Measurements from ENCODE around the gene RAB6B. TPM values are rescaled to one million over a fixed set of nuclear protein-coding genes. Genes with fewer than 3 reads are reported as not detected.

Gene RAB6B
- total and polyA plus RNA-seq, 2 experiments from 2014 or later: 1.2 to 3.9 TPM

DNA sequence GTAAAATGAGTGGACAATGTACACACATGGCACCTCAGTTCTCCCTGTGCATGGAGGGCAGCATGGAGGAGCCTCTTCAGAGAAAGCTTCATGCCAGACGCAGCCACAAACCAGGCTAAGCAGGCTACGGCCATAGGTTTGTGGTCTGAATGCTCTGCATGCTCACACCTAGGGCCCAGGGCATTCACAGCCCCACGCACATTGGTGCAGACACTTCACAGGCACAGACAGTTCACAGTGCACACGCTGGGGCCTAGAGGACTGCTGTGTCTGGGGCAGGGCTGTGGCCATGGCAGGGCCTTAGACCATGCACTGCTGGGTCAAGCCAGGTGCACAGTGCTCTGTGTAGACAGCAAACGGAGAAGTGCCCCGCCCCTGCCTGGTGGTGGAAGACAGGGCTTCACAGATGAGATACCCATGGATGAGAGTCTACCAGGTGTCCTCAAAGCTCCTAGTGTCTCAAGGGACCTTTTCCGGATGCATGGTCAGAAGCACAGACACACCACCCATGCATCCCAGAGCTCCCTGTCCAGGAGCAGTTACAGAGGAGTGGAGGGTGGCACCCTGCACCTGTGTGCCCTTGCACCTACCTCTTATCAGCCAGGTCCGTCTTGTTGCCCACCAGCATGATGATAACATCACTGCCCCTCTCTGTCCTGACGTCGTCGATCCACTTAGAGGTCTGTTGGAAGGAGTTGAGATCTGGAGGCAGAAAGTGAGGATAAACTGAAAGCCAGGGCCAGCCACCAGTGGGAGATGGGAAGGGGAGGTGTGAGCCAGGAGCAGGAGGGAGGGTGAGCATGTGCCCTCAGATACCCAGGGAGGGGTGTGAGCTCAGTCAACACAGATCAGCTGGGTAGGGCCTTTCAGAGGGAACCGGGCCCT is 56.5 kb downstream of the RAB6B start (continued):
- TF ChIP-seq POLR2AphosphoS5 (IDR thresholded peaks at IDR 0.05; ENCODE audit: low read depth) (no peak), ZNF331 (CRISPR knock-in tag; IDR thresholded peaks at IDR 0.05; ENCODE audit: low read depth) (no peak), JUNB (IDR thresholded peaks at IDR 0.05; ENCODE audit: unreplicated experiment) (no peak), CREB1 (CRISPR knock-in tag; IDR thresholded peaks at IDR 0.05; ENCODE audit: low read depth) (no peak), NANOG (IDR thresholded peaks at IDR 0.05; ENCODE audit: borderline replicate concordance) (no peak)
- TF ChIP-seq, protein P1, sequence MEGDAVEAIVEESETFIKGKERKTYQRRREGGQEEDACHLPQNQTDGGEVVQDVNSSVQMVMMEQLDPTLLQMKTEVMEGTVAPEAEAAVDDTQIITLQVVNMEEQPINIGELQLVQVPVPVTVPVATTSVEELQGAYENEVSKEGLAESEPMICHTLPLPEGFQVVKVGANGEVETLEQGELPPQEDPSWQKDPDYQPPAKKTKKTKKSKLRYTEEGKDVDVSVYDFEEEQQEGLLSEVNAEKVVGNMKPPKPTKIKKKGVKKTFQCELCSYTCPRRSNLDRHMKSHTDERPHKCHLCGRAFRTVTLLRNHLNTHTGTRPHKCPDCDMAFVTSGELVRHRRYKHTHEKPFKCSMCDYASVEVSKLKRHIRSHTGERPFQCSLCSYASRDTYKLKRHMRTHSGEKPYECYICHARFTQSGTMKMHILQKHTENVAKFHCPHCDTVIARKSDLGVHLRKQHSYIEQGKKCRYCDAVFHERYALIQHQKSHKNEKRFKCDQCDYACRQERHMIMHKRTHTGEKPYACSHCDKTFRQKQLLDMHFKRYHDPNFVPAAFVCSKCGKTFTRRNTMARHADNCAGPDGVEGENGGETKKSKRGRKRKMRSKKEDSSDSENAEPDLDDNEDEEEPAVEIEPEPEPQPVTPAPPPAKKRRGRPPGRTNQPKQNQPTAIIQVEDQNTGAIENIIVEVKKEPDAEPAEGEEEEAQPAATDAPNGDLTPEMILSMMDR (conservative IDR thresholded peaks at IDR 0.05; ENCODE audit: low read depth in 2 of 2): no peak
- TF ChIP-seq, protein P2, sequence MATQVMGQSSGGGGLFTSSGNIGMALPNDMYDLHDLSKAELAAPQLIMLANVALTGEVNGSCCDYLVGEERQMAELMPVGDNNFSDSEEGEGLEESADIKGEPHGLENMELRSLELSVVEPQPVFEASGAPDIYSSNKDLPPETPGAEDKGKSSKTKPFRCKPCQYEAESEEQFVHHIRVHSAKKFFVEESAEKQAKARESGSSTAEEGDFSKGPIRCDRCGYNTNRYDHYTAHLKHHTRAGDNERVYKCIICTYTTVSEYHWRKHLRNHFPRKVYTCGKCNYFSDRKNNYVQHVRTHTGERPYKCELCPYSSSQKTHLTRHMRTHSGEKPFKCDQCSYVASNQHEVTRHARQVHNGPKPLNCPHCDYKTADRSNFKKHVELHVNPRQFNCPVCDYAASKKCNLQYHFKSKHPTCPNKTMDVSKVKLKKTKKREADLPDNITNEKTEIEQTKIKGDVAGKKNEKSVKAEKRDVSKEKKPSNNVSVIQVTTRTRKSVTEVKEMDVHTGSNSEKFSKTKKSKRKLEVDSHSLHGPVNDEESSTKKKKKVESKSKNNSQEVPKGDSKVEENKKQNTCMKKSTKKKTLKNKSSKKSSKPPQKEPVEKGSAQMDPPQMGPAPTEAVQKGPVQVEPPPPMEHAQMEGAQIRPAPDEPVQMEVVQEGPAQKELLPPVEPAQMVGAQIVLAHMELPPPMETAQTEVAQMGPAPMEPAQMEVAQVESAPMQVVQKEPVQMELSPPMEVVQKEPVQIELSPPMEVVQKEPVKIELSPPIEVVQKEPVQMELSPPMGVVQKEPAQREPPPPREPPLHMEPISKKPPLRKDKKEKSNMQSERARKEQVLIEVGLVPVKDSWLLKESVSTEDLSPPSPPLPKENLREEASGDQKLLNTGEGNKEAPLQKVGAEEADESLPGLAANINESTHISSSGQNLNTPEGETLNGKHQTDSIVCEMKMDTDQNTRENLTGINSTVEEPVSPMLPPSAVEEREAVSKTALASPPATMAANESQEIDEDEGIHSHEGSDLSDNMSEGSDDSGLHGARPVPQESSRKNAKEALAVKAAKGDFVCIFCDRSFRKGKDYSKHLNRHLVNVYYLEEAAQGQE (IDR thresholded peaks at IDR 0.05; ENCODE audit: unreplicated experiment): no peak

DNA sequence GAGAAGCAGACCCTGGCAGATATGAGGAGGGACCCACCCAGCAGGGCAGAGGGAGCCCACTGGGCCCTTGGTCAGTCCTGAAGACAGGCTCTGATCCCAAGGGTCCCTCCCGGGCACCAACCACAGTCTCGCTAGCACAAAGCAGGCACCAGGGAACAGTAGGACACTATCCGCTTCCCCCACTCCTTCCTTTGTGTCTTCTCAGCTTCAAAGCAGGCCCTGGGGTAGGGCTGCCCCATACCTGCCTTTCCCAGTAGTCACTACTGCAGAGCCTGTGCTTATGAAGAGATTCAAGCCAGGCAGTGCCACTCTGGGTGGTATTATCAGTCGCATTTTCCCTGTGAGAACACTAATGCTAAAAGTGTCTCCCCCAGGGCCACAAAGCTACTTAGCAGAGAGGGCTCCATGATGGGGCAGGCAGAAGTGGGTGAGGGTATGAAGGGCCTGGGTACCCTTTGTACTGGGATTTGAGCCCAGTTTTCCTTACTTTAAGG is 57.3 kb downstream of the RAB6B start:
- Histone ChIP-seq H3K79me2 (replicated peaks; ENCODE audit: insufficient read depth) (no peaks in the 10 kb centered on the region), H3K9me2 (ENCODE audit: insufficient read depth) (no peaks in the 10 kb centered on the region), H3K4me2 (no peak overlapping the region), H3K4me3 (no peak overlapping the region), H3K36me3 (ENCODE audit: insufficient read depth) (no peaks in the 10 kb centered on the region), H3K27ac (ENCODE audit: low read depth) (no peak overlapping the region), H2AFZ (no peak overlapping the region), H3K4me1 (ENCODE audit: insufficient read depth) (no peaks in the 10 kb centered on the region), H4K20me1 (replicated peaks; ENCODE audit: insufficient read depth) (no peaks in the 10 kb centered on the region), H3F3A (replicated peaks; ENCODE audit: low read depth) (no peaks in the 10 kb centered on the region), H3K27me3 (ENCODE audit: insufficient read depth) (no peaks in the 10 kb centered on the region)
- no peaks in the 10 kb centered on the region for H3K9me3 Mint-ChIP-seq
- peaks cover 12% of the 10 kb centered on the region for H3K27me3 Mint-ChIP-seq (ENCODE audit: insufficient read depth, low read depth, poor library complexity)
- DNase-seq (ENCODE audit: low spot score) (no peak), ATAC-seq (no peak)
- no peaks in the 10 kb centered on the region; the same call in 2 of the 3 replicates for H3K36me3 Mint-ChIP-seq (ENCODE audit: low read depth)
- no peak overlapping the region for H3K4me3 Mint-ChIP-seq
- no peaks in the 10 kb centered on the region for H3K4me1 Mint-ChIP-seq
- H3K27ac Mint-ChIP-seq: no peak overlapping the region
- no peak for TF ChIP-seq ZNF331 (CRISPR knock-in tag; IDR thresholded peaks at IDR 0.05; ENCODE audit: low read depth)
- TF ChIP-seq STAT1 (IDR thresholded peaks at IDR 0.05; ENCODE audit: unreplicated experiment): no peak
- TF ChIP-seq, protein P3, sequence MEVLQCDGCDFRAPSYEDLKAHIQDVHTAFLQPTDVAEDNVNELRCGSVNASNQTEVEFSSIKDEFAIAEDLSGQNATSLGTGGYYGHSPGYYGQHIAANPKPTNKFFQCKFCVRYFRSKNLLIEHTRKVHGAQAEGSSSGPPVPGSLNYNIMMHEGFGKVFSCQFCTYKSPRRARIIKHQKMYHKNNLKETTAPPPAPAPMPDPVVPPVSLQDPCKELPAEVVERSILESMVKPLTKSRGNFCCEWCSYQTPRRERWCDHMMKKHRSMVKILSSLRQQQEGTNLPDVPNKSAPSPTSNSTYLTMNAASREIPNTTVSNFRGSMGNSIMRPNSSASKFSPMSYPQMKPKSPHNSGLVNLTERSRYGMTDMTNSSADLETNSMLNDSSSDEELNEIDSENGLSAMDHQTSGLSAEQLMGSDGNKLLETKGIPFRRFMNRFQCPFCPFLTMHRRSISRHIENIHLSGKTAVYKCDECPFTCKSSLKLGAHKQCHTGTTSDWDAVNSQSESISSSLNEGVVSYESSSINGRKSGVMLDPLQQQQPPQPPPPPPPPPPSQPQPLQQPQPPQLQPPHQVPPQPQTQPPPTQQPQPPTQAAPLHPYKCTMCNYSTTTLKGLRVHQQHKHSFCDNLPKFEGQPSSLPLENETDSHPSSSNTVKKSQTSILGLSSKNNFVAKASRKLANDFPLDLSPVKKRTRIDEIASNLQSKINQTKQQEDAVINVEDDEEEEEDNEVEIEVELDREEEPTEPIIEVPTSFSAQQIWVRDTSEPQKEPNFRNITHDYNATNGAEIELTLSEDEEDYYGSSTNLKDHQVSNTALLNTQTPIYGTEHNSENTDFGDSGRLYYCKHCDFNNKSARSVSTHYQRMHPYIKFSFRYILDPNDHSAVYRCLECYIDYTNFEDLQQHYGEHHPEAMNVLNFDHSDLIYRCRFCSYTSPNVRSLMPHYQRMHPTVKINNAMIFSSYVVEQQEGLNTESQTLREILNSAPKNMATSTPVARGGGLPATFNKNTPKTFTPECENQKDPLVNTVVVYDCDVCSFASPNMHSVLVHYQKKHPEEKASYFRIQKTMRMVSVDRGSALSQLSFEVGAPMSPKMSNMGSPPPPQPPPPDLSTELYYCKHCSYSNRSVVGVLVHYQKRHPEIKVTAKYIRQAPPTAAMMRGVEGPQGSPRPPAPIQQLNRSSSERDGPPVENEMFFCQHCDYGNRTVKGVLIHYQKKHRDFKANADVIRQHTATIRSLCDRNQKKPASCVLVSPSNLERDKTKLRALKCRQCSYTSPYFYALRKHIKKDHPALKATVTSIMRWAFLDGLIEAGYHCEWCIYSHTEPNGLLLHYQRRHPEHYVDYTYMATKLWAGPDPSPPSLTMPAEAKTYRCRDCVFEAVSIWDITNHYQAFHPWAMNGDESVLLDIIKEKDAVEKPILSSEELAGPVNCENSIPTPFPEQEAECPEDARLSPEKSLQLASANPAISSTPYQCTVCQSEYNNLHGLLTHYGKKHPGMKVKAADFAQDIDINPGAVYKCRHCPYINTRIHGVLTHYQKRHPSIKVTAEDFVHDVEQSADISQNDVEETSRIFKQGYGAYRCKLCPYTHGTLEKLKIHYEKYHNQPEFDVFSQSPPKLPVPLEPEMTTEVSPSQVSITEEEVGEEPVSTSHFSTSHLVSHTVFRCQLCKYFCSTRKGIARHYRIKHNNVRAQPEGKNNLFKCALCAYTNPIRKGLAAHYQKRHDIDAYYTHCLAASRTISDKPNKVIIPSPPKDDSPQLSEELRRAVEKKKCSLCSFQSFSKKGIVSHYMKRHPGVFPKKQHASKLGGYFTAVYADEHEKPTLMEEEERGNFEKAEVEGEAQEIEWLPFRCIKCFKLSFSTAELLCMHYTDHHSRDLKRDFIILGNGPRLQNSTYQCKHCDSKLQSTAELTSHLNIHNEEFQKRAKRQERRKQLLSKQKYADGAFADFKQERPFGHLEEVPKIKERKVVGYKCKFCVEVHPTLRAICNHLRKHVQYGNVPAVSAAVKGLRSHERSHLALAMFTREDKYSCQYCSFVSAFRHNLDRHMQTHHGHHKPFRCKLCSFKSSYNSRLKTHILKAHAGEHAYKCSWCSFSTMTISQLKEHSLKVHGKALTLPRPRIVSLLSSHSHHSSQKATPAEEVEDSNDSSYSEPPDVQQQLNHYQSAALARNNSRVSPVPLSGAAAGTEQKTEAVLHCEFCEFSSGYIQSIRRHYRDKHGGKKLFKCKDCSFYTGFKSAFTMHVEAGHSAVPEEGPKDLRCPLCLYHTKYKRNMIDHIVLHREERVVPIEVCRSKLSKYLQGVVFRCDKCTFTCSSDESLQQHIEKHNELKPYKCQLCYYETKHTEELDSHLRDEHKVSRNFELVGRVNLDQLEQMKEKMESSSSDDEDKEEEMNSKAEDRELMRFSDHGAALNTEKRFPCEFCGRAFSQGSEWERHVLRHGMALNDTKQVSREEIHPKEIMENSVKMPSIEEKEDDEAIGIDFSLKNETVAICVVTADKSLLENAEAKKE (CRISPR knock-in tag; IDR thresholded peaks at IDR 0.05): no peak
- no peak for TF ChIP-seq EZH2phosphoT487 (IDR thresholded peaks at IDR 0.05; ENCODE audit: unreplicated experiment)
- TF ChIP-seq NANOG (IDR thresholded peaks at IDR 0.05; ENCODE audit: borderline replicate concordance): no peak
